Skin epidermis (tissue), 12 donors: ENCODE results near the gene AFP.

Experiments
- H3K27ac ChIP-seq, 21 experiments: fragments of 200-600 bp; sonication (generic) in 11 of 21; one replicate each; pipeline ENCODE4 v1.5.0; 2020; ENCODE audit warnings: mild to moderate bottlenecking in 3 of 21, inconsistent platforms in 2 of 21, moderate library complexity in 2 of 21
- H3K4me3 ChIP-seq, 7 experiments: fragments of 200-600 bp; sonication (generic) in 2 of 7; one replicate each; pipeline ENCODE4 v1.5.0; 2020; ENCODE audit warnings: inconsistent platforms in 2 of 7, mild to moderate bottlenecking in 2 of 7, moderate library complexity in 1 of 7

Gene AFP

DNA sequence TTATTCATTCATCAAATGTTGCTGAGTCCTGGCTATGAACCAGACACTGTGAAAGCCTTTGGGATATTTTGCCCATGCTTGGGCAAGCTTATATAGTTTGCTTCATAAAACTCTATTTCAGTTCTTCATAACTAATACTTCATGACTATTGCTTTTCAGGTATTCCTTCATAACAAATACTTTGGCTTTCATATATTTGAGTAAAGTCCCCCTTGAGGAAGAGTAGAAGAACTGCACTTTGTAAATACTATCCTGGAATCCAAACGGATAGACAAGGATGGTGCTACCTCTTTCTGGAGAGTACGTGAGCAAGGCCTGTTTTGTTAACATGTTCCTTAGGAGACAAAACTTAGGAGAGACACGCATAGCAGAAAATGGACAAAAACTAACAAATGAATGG lies 1.7 kb upstream of the AFP start:
- Histone ChIP-seq H3K4me3 (no peak overlapping the region), H3K27ac (no peak overlapping the region)

DNA sequence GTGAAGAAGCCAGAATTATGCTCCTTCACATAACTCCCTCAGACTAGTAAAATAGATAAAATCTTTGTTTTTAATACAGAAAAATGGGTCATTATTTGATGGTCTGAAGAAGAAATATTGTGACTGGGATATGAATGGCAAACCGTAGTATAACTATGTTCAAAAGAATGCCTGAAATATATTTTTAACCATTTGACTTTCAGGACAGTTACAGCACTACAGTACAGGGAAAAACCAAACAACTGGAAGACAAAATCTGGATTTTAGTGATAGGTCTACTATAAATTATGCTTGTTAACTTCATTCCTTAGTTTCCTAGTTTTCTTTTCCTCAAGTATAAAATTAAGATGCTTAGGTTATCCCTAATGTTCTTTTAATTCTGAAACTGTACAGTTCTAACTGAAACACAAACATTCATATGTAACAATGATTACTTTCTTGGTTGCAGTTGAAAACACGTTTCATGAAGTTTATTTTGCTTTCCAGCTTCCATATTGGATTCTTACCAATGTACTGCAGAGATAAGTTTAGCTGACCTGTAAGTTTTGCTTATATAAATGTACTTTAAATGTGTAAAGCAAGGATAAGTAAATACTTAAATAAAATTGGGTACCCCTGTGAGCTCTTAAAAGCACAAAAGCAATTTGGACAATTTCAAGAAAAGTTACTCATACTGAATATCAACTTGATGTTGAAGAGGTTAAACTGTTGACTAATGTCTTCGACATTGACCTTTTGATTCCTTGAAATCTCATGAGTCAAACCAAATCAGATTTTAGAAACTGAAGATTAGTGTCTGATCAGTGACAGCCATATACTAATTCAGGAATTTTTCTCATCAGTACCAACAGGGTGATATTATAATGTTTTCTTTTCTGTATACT lies 895 bp downstream of the AFP start:
- Histone ChIP-seq H3K27ac (no peak overlapping the region), H3K4me3 (no peak overlapping the region)

DNA sequence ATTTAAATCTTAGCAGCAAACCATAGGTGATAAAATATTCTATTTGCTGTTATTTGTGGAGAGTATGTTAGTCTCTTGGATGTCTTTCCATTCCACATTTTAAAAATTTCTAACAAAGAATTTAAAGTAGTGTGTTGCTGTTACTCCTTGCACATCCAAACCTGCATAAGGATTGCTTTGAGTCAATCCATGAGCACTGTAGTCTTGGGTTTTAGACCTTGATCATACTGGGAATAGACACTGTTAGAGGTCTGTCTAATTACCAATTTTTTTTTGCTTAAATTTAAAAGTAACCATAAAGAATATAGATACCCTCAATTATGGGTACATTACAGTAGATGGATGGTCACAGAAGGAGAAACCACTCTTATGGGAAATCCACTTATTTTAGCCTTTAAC lies 1.5 kb downstream of the AFP start:
- Histone ChIP-seq H3K4me3 (no peak overlapping the region), H3K27ac (no peak overlapping the region)

DNA sequence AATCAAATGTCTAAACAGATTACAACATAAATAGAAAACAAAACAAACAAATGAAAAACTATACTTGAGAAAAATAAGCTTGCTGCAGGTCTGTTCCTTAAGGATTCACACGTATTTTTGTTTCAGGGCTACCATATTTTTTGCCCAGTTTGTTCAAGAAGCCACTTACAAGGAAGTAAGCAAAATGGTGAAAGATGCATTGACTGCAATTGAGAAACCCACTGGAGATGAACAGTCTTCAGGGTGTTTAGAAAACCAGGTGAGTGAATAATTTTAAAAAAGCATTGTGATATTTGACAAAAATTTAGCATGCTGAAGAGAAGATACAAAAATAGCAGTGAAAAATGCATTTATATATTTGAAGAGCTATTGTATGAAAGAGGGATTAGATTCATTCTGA lies 2.0 kb downstream of the AFP start:
- Histone ChIP-seq H3K27ac (no peak overlapping the region), H3K4me3 (no peak overlapping the region)

DNA sequence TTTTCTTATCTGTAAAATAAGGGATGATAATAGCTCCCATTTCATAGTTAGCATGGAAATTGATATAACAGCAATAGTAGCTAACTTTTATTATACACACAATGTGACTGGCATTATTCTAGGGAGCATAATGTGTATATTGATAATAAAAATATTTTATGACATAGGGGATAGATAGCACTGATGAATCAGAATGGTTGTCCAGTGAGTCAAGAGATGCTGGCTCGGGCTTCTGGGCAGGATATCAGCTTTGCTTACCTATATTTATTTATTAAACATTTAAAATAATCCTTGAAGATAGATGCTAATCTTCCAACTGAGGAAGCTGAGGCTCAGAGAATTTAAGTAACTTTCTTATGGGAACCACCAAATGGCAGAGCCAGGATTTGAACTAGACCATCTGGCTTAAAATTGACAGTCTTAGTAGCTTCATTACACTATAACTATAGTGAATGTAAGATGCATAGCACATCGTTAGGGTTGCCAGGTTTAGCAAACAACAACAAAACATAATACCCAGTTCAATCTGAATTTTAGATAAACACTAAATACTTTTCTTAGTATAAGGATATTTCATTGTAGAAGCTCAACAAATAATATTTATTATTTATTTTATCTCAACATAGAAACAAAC lies 2.7 kb downstream of the AFP start:
- Histone ChIP-seq H3K4me3 (no peak overlapping the region), H3K27ac (no peak overlapping the region)

DNA sequence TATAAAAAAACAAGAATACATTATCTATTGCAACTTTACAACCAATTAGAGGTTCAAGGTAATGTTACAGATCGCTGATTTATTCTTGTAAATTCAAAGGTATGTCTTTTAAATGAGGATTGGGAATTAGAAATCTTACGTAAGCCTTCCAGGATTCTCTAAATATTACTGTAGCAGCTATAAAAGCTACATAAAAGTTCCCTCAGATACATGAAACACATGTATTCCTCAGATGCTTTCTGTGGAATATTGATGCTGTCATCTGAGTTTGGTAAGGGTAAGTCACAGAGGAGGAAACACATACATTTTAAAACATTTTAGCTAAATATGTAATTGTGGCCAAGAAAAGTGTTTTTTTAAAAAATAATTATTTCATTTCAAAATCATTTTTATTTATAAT lies 3.4 kb downstream of the AFP start:
- no peak overlapping the region for H3K4me3 ChIP-seq
- no peak overlapping the region for H3K27ac ChIP-seq

DNA sequence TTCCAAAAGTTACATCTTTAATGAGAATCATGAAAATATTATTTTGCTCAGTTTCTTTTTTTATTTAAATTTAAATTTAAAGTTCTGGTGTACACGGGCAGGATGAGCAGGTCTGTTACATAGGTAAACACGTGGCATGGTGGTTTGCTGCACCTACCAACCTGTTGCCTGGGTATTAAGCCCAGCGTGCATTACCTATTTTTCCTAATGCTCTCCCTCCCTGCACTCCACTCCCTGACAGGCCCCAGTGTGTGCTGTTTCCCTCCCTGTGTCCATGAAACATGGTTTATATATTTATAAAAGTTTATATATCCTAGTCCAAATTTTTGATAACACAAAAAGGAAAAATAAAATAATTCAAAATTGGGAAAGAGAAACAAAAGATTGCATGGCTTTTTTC lies 4.0 kb downstream of the AFP start:
- Histone ChIP-seq H3K27ac (no peak overlapping the region), H3K4me3 (no peak overlapping the region)

DNA sequence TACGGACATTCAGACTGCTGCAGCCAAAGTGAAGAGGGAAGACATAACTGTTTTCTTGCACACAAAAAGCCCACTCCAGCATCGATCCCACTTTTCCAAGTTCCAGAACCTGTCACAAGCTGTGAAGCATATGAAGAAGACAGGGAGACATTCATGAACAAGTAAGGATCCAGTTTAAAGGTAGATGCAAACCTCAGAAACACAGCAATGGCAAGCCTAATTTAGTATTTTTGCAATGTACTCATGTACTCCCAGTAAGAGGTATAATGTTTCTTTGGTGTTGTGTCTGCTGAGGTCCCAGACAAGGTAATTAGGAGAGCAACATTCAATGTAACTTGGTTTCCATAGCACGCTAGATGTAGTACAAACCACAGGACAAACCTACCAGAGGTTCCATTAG lies 4.6 kb downstream of the AFP start:
- Histone ChIP-seq H3K27ac (no peak overlapping the region), H3K4me3 (no peak overlapping the region)

DNA sequence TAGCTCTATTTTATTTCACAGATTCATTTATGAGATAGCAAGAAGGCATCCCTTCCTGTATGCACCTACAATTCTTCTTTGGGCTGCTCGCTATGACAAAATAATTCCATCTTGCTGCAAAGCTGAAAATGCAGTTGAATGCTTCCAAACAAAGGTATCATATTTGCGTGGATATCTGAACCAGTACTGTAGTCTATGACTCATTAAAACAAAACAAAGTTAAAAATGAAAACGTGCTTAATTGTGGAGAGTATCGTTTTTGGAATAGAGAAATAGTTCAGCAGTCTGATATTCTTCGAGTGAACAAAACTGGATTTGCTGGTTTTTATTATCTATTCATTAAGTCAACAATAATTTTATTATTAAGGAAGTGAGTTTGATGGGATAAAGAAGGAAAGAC lies 6.3 kb downstream of the AFP start:
- H3K27ac ChIP-seq, result no peak overlapping the region

DNA sequence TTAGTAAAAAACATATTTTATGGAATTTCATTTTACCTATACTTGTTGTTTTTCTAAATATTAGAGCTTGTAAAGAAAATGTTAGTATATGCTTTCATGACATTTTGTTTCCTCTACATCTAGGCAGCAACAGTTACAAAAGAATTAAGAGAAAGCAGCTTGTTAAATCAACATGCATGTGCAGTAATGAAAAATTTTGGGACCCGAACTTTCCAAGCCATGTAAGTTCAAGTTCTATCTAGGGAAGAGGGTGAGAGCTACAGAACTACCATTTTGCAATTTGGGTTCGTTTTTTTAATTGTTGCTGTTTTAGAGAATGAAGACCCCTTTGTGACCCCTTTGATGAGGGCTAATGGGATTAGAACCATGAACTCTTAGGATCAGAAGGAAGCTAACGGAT lies 7.2 kb downstream of the AFP start:
- Histone ChIP-seq H3K27ac (no peak overlapping the region), H3K4me3 (no peak overlapping the region)

More for the DNA sequence above, 6.3 kb downstream of the AFP start:
- H3K4me3 ChIP-seq, result no peak overlapping the region

DNA sequence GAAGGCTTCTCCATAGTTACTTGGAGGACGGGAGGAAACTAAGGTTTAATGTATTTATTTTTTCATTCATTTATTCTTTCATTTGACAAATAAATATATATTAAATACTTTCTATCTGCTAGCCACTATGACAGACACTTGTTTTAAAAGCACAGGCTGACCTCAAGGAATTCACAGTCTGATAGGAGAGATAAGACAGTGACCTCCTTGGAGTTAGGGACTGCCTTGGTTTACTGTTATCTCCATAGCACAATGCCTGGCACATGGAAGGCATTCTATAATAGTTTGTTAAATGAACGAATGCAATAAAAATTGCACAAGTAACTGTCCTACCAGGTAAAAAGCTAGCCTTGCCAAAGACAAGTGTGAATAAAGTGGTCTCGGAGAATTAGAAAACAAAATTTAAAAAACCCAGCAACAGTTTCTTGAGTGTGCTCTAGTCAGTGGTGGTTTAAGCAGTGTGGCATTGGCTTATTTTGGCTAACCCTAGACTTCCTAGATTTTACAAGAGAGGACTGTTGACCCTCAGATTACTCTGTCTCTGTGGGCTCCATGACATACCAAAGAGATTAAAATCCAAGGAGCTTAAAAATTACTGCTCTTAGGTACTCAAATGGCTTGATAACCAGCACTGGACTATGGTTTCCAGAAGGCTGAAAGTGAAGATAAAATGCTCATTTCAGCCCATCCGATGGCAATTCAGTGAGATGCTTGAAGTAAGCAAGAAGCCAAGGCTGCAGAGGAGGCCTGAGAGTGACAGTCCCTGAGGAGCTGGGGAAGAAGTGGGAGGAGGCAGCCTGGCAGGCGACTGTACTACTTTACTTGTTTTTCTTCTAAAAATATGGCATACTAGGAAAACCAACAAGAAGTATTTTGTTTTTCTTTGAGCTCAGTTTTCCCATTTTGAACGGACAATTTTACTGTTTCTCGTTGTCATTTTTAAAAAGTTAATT lies 9.6 kb downstream of the AFP start:
- Histone ChIP-seq H3K4me3 (no peak overlapping the region), H3K27ac (no peak overlapping the region)

DNA sequence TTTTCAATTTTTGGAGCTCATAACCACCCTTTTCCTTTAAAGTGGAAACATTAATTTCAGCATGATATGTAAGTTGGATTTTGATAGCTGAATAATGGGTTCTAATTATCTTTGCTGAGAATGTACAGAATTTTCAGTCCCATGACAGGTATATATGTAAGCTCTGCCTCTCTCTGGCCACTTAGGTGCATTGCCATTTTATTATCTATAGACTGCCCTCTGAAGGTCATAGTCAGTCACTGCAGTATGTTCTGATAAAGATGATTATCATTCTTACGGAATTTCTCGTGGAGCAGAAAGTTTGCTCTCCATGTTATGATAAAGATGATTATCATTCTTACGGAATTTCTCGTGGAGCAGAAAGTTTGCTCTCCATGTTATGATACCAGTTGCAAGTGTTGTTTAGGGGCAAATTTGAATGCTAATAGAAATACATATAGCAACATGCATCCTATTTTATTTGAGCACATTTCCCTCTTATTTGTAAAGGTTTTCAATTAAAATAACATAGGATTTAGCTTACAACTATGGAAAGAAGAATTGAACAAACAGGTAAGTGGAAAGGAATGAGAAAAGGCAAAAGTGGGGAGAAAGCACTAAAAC lies 10.4 kb downstream of the AFP start:
- H3K4me3 ChIP-seq, result no peak overlapping the region

DNA sequence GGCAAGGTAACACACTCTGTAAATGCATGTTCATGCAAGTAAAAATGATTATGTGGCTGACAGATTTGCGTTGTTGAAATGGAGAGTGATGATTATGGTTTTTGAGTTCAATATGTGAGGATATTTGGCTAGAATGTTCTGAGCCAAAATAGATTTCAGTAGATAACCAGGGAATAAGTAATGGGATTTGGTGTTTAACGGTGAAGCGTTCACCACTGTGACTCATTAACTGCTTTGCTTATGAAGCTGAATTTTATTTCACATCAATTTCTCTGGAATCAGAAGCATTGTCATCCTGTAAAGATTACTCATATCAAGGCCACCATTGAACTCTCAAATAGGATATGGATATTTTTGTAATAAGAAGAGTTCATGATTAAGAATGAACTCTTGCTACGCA lies 11.7 kb downstream of the AFP start:
- H3K4me3 ChIP-seq, result no peak overlapping the region
- H3K27ac ChIP-seq, result no peak overlapping the region

More for the DNA sequence above, 10.4 kb downstream of the AFP start:
- no peak overlapping the region for H3K27ac ChIP-seq

DNA sequence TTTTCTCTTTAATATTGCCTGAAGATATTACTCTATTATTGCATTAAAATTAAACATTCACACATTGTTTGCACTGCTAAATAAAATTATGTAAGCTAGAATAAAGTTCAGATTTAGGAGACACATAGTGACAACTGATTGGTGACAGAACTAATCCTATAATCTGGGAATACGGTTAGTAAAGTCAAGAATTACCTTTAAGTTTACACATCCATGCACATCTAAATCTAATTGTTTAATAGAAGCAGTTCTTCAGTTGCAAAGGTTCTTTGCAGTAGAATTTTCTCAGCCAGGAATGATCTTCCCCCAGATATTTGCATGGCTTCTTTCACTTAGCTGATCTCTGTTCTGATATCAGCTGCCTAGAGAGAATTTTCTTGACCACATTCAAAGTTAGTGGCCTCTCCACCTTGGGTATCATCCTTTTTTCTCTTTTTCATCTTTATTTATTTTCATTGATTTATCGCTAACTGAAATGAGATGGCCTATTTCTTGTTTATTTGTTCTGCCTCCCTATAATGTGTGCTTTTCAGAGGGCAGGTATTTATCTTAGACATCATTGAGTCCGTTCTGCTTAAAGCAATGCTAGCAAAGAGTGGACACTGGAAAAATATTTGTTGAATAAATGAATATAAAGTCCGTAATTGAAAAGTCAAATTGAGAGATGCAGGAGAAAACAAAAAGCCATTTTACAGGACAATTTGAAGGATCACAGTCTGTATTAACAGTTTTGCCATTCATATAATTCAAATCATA lies 12.6 kb downstream of the AFP start:
- H3K4me3 ChIP-seq, result no peak overlapping the region
- no peak overlapping the region for H3K27ac ChIP-seq

DNA sequence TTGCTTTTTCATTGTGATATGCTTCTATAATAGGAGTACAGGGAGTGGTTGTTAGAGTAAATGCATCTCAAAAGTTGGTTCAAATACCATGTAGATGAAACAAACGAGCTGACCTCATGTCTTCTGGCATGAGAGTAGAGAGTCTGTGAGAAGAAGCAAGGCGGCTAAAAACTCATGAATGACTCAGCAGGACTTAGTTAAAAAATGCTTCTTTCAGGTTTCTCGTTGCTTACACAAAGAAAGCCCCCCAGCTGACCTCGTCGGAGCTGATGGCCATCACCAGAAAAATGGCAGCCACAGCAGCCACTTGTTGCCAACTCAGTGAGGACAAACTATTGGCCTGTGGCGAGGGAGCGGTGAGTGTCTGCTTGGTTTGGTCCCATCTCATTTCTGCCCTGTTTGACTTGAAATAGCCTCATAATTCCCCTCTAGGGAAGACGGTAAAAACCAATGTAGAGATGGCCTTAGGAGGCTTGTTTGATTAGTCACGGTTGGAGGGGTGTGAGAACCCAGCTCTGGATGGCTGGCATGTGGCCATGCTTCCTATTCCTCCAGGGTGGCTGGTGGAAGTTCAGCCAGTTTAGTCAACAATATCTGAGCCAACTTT lies 14.5 kb downstream of the AFP start:
- H3K27ac ChIP-seq, result no peak overlapping the region
- H3K4me3 ChIP-seq, result no peak overlapping the region

DNA sequence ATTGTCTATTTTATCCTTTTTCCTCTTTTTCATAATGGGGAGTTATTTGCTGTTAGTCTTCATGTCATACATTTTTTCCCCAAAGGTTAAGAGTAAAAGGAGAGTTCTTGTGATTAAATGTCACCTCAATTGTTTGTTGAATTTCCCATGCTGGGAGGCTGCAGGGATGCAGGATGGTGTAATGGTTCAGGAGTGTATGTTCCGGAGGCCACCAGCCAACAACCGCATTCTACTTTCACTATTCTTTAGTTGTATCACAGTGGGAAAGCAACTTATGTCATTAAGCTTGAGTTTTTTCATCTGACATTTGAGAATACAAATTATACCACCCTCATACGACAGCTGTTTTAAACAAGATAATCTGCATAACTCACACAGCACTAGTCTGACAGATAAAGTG lies 15.4 kb downstream of the AFP start:
- Histone ChIP-seq H3K27ac (no peak overlapping the region), H3K4me3 (no peak overlapping the region)

DNA sequence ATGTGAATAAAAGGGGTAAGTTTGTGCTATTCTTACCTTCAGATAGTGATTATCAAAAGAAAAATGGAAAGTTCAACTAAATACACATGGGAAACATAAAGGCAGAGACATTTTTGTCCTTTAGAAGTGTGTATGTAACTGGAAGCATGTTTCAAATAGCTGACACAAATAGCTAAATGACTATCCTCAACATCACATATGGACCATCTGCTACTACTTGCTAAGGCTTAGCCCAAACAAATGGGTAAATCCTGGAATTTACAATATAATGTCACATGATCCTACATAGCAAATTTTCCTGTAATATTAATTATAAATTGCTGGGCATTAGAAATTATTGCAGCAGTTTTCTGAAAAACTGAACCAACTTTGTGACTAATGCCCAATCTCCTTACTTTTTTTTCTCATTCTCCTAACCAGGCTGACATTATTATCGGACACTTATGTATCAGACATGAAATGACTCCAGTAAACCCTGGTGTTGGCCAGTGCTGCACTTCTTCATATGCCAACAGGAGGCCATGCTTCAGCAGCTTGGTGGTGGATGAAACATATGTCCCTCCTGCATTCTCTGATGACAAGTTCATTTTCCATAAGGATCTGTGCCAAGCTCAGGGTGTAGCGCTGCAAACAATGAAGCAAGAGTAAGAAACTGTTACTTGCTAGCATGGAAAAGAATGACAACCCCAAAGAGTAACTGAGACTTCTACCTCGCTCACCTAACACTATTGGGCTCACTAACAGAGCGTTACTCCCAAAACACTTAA lies 16.1 kb downstream of the AFP start:
- no peak overlapping the region for H3K27ac ChIP-seq
- H3K4me3 ChIP-seq, result no peak overlapping the region
